Panc1 (cell line): ENCODE measurements around the gene CAPN2. TPM values are rescaled to one million over a fixed set of nuclear protein-coding genes. Genes with fewer than 3 reads are reported as not detected.

Experiments
- ATAC-seq: fragments of 200-7000 bp; cut with Tn5 transposase; 2 replicates; pipeline ENCODE4 v1.9.1; 2020; ENCODE audit warnings: mild to moderate bottlenecking, moderate library complexity
- BruUV-seq: library from RNA; stranded (reverse); fragments of 400-500 nt; replicated peaks from 2 replicates; lab custom pipeline; 2021; lab: Mats Ljungman, UMichigan
- CTCF ChIA-PET: fragments of 300-600 bp; sonication (Branson Sonifier 250); formaldehyde crosslinking; loops from one replicate; lab custom pipeline; 2022; ENCODE audit warnings: antibody characterized with exemption; lab: Charles Lee
- POLR2A ChIA-PET: fragments of 300-600 bp; sonication (Branson Sonifier 250); formaldehyde crosslinking; loops from one replicate; lab custom pipeline; 2022; ENCODE audit warnings: antibody characterized with exemption; lab: Charles Lee
- DNase-seq: peaks from one replicate; pipeline ENCODE4 v3.0.0-alpha.2; 2010; ENCODE audit warnings: low read depth, low spot score
- H3K27ac ChIP-seq: 2 replicates; pipeline ENCODE4 v1.5.1; 2011; ENCODE audit warnings: mild to moderate bottlenecking, low read length, inconsistent platforms
- H3K27me3 ChIP-seq: fragments of 200-500 bp; sonication (Bioruptor generic); 2 replicates; pipeline ENCODE4 v1.6.0; 2014; ENCODE audit warnings: low read length, inconsistent platforms; ENCODE audit not compliant: control insufficient read depth, insufficient read depth
- H3K36me3 ChIP-seq: fragments of 200-500 bp; sonication (Bioruptor generic); 2 replicates; pipeline ENCODE4 v1.5.1; 2014; ENCODE audit warnings: inconsistent platforms, mild to moderate bottlenecking, low read length, moderate library complexity; ENCODE audit not compliant: control insufficient read depth, insufficient read depth
- H3K4me1 ChIP-seq: 2 replicates; pipeline ENCODE4 v1.5.1; 2011; ENCODE audit warnings: inconsistent platforms, mild to moderate bottlenecking, low read length, moderate library complexity; ENCODE audit not compliant: control insufficient read depth, insufficient read depth
- H3K4me3 ChIP-seq, 2 experiments: 2 replicates each; pipeline ENCODE4 v1.5.1; 2011 to 2012; ENCODE audit warnings: low read depth in 2 of 2, low read length in 2 of 2, mild to moderate bottlenecking in 2 of 2, inconsistent platforms in 1 of 2, moderate library complexity in 1 of 2
- H3K9me3 ChIP-seq: fragments of 200-500 bp; sonication (Bioruptor generic); 2 replicates; pipeline ENCODE4 v1.5.1; 2014; ENCODE audit warnings: low read depth, mild to moderate bottlenecking, inconsistent platforms, low read length, moderate library complexity; ENCODE audit not compliant: control insufficient read depth, insufficient read depth
- CTCF ChIP-seq: fragments of 450-650 bp; IDR thresholded peaks from 2 replicates; pipeline ENCODE4 v1.5.1; 2017; ENCODE audit warnings: mild to moderate bottlenecking
- POLR2AphosphoS5 ChIP-seq: IDR thresholded peaks from 2 replicates; pipeline ENCODE4 v1.6.1; 2012; ENCODE audit warnings: mild to moderate bottlenecking, low read depth, low read length, moderate library complexity
- REST ChIP-seq, 2 experiments: IDR thresholded peaks; 2 replicates each; pipeline ENCODE4 v1.6.1; 2011 to 2012; ENCODE audit warnings: low read depth in 2 of 2, control low read depth in 1 of 2, low read length in 1 of 2, mild to moderate bottlenecking in 1 of 2, moderate library complexity in 1 of 2; ENCODE audit not compliant: insufficient read depth in 1 of 2
- SIN3A ChIP-seq: IDR thresholded peaks from 2 replicates; pipeline ENCODE4 v1.6.1; 2012; ENCODE audit warnings: low read depth, mild to moderate bottlenecking, low read length, moderate library complexity, borderline replicate concordance; ENCODE audit not compliant: insufficient read depth
- TCF7L2 ChIP-seq: IDR thresholded peaks from 2 replicates; pipeline ENCODE4 v1.6.1; 2011; ENCODE audit warnings: mild to moderate bottlenecking, low read depth, low read length, inconsistent platforms
- in situ Hi-C: cut with HindIII; loops from 2 replicates; pipeline ENCODE4 v1.10.0; 2016; ENCODE audit warnings: low sequenced_read_pairs, low pct_unique_long_range_greater_than_20kb
- intact Hi-C: fragments of 100-400 bp; cut with micrococcal nuclease; formaldehyde crosslinking; loops from one replicate; pipeline ENCODE4 v1.10.0; 2022; ENCODE audit not compliant: unreplicated experiment
- total RNA-seq: library from RNA; stranded (reverse); gene quantifications from one replicate; pipeline ENCODE4 v1.2.1, GENCODE V29; 2021; ENCODE audit not compliant: unreplicated experiment

CAPN2 gene
- total RNA-seq, 1 experiment from 2014 or later, result 171 TPM

DNA sequence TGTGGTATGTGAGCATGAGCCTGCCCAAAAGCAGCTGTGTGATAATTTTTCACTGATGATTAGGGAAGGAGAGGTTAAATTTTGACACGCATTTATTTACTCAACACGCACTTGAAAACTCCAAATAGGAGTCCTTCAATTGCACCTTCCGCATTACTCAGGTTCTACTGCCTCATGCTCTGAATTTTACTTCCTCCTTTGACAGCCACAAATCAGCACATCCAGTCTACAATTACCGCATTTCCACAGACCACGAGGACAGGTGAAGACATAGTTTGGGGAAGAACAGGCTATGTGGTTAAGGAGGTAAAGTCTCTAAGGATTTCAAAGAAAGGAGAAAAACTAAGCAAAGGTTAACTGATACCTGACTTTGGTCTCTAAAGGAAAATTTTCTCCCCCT, 49.4 kb upstream of the CAPN2 start:
- ChIA-PET CTCF (interaction anchor here (0.6 kb wide), 1 partner anchor 299 kb away, joined by 6 read pairs; no protein-coding TSS in a partner anchor), POLR2A (no interaction called here)
- DNase-seq (no peak), ATAC-seq (no peak)
- Histone ChIP-seq H3K36me3 (no peaks in the 10 kb centered on the region), H3K4me1 (no peaks in the 10 kb centered on the region), H3K4me3 (no peak overlapping the region), H3K27ac (no peak overlapping the region), H3K27me3 (no peaks in the 10 kb centered on the region), H3K9me3 (no peaks in the 10 kb centered on the region)
- in situ Hi-C loops, result no loop called here
- intact Hi-C loops, result no loop called here
- TF ChIP-seq CTCF (no peak), REST (IDR thresholded peaks at IDR 0.05; ENCODE audit: insufficient read depth in 1 of 2, low read depth in 2 of 2, low read length in 1 of 2) (no peak), POLR2AphosphoS5 (no peak), SIN3A (no peak), TCF7L2 (no peak)
- no TSS peak for BruUV-seq

DNA sequence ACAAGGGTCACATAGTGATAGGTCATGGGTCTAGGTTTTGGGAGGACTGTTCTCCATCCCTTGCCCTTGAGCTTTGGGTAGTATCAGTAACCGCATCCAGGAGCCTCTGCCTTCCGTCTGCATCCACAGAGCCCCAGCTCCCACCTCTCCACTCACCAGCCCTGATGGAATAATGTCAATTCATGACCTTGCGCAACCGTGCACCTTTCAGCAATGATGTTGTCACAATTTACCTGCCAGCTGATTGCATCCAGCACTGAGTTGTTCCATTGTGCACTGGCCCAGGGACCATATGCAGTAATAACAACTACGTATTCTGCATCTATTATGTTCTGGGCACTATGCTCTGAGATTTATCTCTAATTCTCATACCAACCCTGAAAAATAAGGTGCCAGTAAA, 48.2 kb upstream of the CAPN2 start:
- H3K4me1 ChIP-seq, result no peaks in the 10 kb centered on the region
- ChIA-PET POLR2A (no interaction called here), CTCF (no interaction called here)
- in situ Hi-C loops (no loop called here), intact Hi-C loops (no loop called here)
- no peaks in the 10 kb centered on the region for H3K9me3 ChIP-seq
- DNase-seq (no peak), ATAC-seq (no peak)
- H3K27ac ChIP-seq, result no peak overlapping the region
- no TSS peak for BruUV-seq
- no peak for TF ChIP-seq TCF7L2
- no peaks in the 10 kb centered on the region for H3K36me3 ChIP-seq
- no peak overlapping the region for H3K4me3 ChIP-seq
- H3K27me3 ChIP-seq, result no peaks in the 10 kb centered on the region

DNA sequence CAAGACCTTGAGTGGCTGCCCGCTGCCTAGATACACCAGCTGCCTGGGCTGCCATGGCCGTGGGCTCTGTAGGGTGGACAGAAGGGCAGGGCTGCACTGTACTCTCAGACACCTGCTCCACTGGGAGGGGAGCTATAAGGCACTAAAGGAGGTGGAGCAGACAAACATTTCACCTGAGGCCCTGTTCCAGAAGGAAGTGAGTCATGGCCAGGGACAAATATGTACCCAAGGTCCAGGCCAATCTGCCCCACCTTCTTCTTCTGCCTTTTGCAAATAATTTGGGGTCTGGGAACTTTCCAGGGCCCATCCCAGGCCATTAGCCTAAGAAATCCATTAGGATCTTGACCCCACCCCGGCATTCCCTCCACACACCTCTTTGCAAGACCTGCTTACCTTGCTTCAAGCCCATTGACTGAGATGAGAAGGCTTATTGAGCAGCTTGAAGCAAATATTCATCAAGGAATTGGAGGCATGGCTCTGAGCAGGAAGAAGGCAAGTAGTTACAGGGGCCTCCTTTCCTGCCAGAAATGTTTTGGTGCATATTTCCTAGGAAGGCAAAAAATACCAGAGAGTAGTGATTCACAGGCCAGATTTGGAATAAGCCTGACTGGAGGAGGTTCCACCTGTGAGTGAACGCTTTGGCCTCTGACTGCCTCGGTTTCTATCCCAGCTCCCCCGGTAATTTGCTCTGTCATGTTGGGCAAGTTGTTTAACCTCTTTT, 46.6 kb upstream of the CAPN2 start, which contains the start of gene CAPN8:
Gene CAPN8, minus strand, starts transcription at position 110 of the 721 bp plus-strand sequence. Its CDS starts 55 bp downstream, at position 55.
- H3K4me1 ChIP-seq, result no peaks in the 10 kb centered on the region; the same call in 1 of the 2 replicates
- no TSS peak for BruUV-seq
- ChIA-PET POLR2A (no interaction called here), CTCF (no interaction called here)
- DNase-seq, result no peak
- intact Hi-C loops, result no loop called here
- H3K9me3 ChIP-seq, result no peaks in the 10 kb centered on the region
- ATAC-seq, result no peak; the same call in 1 of the 2 replicates
- no peak within 1 kb of the TSS for H3K27ac ChIP-seq
- TF ChIP-seq POLR2AphosphoS5 (no peak), SIN3A (no peak), CTCF (no peak), REST (IDR thresholded peaks at IDR 0.05; ENCODE audit: insufficient read depth in 1 of 2, low read depth in 2 of 2, low read length in 1 of 2) (no peak), TCF7L2 (no peak)
- no peak within 1 kb of the TSS for H3K4me3 ChIP-seq
- in situ Hi-C loops, result no loop called here
- H3K36me3 ChIP-seq, result no peaks in the 10 kb centered on the region
- H3K27me3 ChIP-seq, result no peaks in the 10 kb centered on the region
